IgD-negative memory B cell (primary cell): ENCODE results near the gene ZIC2. TPM values are rescaled to one million over a fixed set of nuclear protein-coding genes. Genes with fewer than 3 reads are reported as not detected.
"Not testable (repeated sequence)": the region's sequence is repeated elsewhere in the genome, so short reads cannot be mapped to it uniquely, and the experiment has no call there.

ENCODE experiments used
- H3K27ac Mint-ChIP-seq, 3 donors: one replicate each; pipeline ENCODE4 v1.8.0; 2020 to 2022; ENCODE audit warnings: mild to moderate bottlenecking in 3 of 3, mixed read lengths in 3 of 3, moderate library complexity in 1 of 3
- H3K27me3 Mint-ChIP-seq: one replicate; pipeline ENCODE4 v1.8.0; 2021; ENCODE audit warnings: mixed read lengths
- H3K36me3 Mint-ChIP-seq: one replicate; pipeline ENCODE4 v1.8.0; 2020; ENCODE audit warnings: mild to moderate bottlenecking, mixed read lengths
- H3K4me1 Mint-ChIP-seq, 3 donors: one replicate each; pipeline ENCODE4 v1.8.0; 2020 to 2022; ENCODE audit warnings: mixed read lengths in 3 of 3, mild to moderate bottlenecking in 1 of 3
- H3K4me3 Mint-ChIP-seq, 4 donors: one replicate each; pipeline ENCODE4 v1.8.0; 2020 to 2022; ENCODE audit warnings: mild to moderate bottlenecking in 4 of 4, mixed read lengths in 4 of 4, moderate library complexity in 3 of 4
- H3K9me3 Mint-ChIP-seq, 3 donors: one replicate each; pipeline ENCODE4 v1.8.0; 2020 to 2021; ENCODE audit warnings: mixed read lengths in 3 of 3, mild to moderate bottlenecking in 1 of 3
- polyA plus RNA-seq: library from polyadenylated mRNA; unstranded; fragments of 300-500 nt; fragmentation: Illumina TruSeq; gene quantifications from one replicate; pipeline ENCODE4 v1.2.3, GENCODE V29; 2021

ZIC2 gene
- polyA plus RNA-seq, 1 donor from 2014 or later, result not detected

- Mint-ChIP-seq H3K36me3 (no peaks in the 10 kb centered on the region), H3K4me1 (peaks cover 0 to 2% (median 0%) of the 10 kb centered on the region in 3 donors), H3K4me3 (no peak overlapping the region)
Observed at GRCh38 chr13:100029933-100030332, 48.3 kb downstream of the ZIC2 start.

GRCh38 chr13:100032642-100033041, 51.1 kb downstream of the ZIC2 start:
- H3K36me3 Mint-ChIP-seq, H3K4me1 Mint-ChIP-seq, H3K27me3 Mint-ChIP-seq, H3K9me3 Mint-ChIP-seq, H3K27ac Mint-ChIP-seq, H3K4me3 Mint-ChIP-seq: not testable (repeated sequence)

More at GRCh38 chr13:100029933-100030332, 48.3 kb downstream of the ZIC2 start:
- no peak overlapping the region for H3K27ac Mint-ChIP-seq
- peaks cover 0 to 2% (median 0%) of the 10 kb centered on the region in 3 donors for H3K9me3 Mint-ChIP-seq
- peaks cover 6% of the 10 kb centered on the region for H3K27me3 Mint-ChIP-seq

- Mint-ChIP-seq H3K27ac (no peak overlapping the region), H3K9me3 (no peaks in the 10 kb centered on the region), H3K4me1 (no peaks in the 10 kb centered on the region), H3K27me3 (no peaks in the 10 kb centered on the region), H3K4me3 (no peak overlapping the region), H3K36me3 (no peaks in the 10 kb centered on the region)
Observed at GRCh38 chr13:100035936-100036335, 54.4 kb downstream of the ZIC2 start.

Other genes starting within 250 kb of the ZIC2 start
- gene ZIC5, start 10.0 kb upstream of the ZIC2 start, polyA plus RNA-seq, result not detected
- 8.5 TPM for gene PCCA, start 107.3 kb downstream of the ZIC2 start, polyA plus RNA-seq